ENCODE data around the gene EHD4. TPM values are rescaled to one million over a fixed set of nuclear protein-coding genes. Genes with fewer than 3 reads are reported as not detected.

The EHD4 gene
- polyA plus RNA-seq, 1 of the 3 experiments (the other 2 are of a cell fraction) = 17.5 TPM

DNA sequence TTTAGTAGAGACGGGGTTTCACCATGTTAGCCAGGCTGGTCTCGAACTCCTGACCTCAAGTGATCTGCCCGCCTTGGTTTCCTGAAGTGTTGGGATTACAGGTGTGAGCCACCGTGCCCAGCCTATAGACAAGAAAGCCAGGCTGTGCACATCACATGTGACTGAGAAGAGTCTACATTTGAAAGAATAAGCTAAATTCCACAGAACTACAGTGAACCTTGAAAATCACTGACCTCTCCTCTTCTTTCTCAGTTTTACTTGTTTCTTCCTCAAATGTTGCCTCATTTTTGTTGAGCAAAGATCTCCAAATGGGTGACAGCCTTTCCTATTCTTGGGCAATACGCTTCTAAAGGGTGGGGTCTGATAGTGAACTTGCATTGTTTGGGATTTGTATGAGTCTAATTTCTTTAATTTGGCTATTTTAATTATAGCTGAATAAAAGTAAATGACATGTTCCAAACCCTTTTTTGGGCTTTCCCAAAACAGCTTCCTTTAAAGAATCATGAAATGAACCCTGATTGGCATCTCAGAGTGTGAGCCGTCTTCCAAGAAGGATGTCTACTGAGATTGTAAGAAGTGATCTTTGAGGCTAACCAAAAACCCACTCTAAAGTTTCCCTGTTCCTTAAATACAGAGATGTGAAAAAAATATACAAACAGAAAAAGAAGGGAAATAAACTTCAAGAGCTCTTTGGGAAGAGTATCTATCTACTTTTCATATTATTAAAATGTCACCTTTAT, 56.9 kb downstream of the EHD4 start:
- 88% methylated on average over 6 of the region's 6 CpGs for WGBS (ENCODE audit: low lambda C conversion rate)
- Histone ChIP-seq H3K36me3 (replicated peaks in 1 of 2; ENCODE audit: control insufficient read depth in 1 of 2, insufficient read depth in 2 of 2, low read length in 1 of 2) (peaks cover 0 to 4% of the 10 kb centered on the region in 2 experiments), H3K9me2 (no peaks in the 10 kb centered on the region), H3K4me1 (ENCODE audit: control insufficient read depth in 1 of 2, insufficient read depth in 2 of 2, low read depth in 1 of 2, low read length in 1 of 2) (peaks cover 5 to 8% of the 10 kb centered on the region in 2 experiments; a peak in 2 of 4 replicates), H3K79me2 (ENCODE audit: insufficient read depth) (peaks cover 11% of the 10 kb centered on the region; the same call in 1 of the 2 replicates), H3K27ac (ENCODE audit: low read depth in 2 of 2, low read length in 1 of 2) (no peak overlapping the region), H4K20me1 (ENCODE audit: insufficient read depth) (0 out of 2 replicates have a peak, but pooled peaks cover 4% of the 10 kb centered on the region), H3F3A (replicated peaks; ENCODE audit: insufficient read depth) (peaks cover 6% of the 10 kb centered on the region), H3K9ac (no peak overlapping the region), H3K9me3 (no peaks in the 10 kb centered on the region), H2AFZ (ENCODE audit: low read depth) (no peak overlapping the region), H3K27me3 (ENCODE audit: insufficient read depth) (no peaks in the 10 kb centered on the region), H3K4me3 (ENCODE audit: low read depth in 2 of 2, low read length in 1 of 2) (no peak overlapping the region), H3K4me2 (no peak overlapping the region)
- ChIA-PET POLR2A (no interaction called here), CTCF (interaction anchor here (1.0 to 5.6 kb wide), 5 partner anchors 11 to 357 kb away, joined by 3 to 50 read pairs (median 3); no protein-coding TSS in a partner anchor)
- no peak for TF ChIP-seq YY1 (IDR thresholded peaks at IDR 0.05; ENCODE audit: low read depth)
- DNase-seq = no peak

DNA sequence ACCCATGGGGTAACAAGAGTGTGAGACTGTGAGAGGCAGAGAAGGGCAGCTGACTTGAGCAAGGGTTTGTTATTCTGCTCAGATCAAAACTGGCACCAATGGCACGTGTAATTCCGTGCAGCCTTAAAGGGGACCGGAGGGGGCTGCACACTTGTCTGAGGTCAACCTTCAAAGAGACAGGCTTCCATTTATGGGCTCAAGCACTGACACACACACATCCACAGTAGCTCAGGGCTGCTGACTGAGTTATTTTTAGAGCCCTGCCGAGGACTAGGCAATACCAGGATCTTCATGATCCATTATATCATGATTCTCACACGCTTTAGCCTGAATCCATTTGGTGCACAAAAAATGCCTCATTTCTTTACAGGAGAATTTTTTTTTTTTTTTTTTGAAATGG, 57.9 kb downstream of the EHD4 start:
- no peak for DNase-seq
- Histone ChIP-seq H3K79me2 (ENCODE audit: insufficient read depth) (peaks cover 11% of the 10 kb centered on the region; the same call in 1 of the 2 replicates), H4K20me1 (ENCODE audit: insufficient read depth) (0 out of 2 replicates have a peak, but pooled peaks cover 4% of the 10 kb centered on the region), H3K4me1 (ENCODE audit: control insufficient read depth in 1 of 2, insufficient read depth in 2 of 2, low read depth in 1 of 2, low read length in 1 of 2) (peaks cover 5 to 8% of the 10 kb centered on the region in 2 experiments; a peak in 2 of 4 replicates), H3K9ac (no peak overlapping the region), H3K9me2 (no peaks in the 10 kb centered on the region), H3K9me3 (no peaks in the 10 kb centered on the region), H3K27ac (ENCODE audit: low read depth in 2 of 2, low read length in 1 of 2) (no peak overlapping the region), H3K4me3 (ENCODE audit: low read depth in 2 of 2, low read length in 1 of 2) (no peak overlapping the region), H3K4me2 (no peak overlapping the region), H3K27me3 (ENCODE audit: insufficient read depth) (no peaks in the 10 kb centered on the region), H3F3A (replicated peaks; ENCODE audit: insufficient read depth) (peaks cover 6% of the 10 kb centered on the region), H3K36me3 (replicated peaks in 1 of 2; ENCODE audit: control insufficient read depth in 1 of 2, insufficient read depth in 2 of 2, low read length in 1 of 2) (peaks cover 0 to 6% of the 10 kb centered on the region in 2 experiments), H2AFZ (ENCODE audit: low read depth) (no peak overlapping the region)
- TF ChIP-seq, protein P1, sequence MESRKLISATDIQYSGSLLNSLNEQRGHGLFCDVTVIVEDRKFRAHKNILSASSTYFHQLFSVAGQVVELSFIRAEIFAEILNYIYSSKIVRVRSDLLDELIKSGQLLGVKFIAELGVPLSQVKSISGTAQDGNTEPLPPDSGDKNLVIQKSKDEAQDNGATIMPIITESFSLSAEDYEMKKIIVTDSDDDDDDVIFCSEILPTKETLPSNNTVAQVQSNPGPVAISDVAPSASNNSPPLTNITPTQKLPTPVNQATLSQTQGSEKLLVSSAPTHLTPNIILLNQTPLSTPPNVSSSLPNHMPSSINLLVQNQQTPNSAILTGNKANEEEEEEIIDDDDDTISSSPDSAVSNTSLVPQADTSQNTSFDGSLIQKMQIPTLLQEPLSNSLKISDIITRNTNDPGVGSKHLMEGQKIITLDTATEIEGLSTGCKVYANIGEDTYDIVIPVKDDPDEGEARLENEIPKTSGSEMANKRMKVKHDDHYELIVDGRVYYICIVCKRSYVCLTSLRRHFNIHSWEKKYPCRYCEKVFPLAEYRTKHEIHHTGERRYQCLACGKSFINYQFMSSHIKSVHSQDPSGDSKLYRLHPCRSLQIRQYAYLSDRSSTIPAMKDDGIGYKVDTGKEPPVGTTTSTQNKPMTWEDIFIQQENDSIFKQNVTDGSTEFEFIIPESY (IDR thresholded peaks at IDR 0.05; ENCODE audit: borderline replicate concordance, low read depth) = no peak
- TF ChIP-seq TAF1 (IDR thresholded peaks at IDR 0.05; ENCODE audit: borderline replicate concordance, low read depth, low read length) (no peak), NFIC (IDR thresholded peaks at IDR 0.05; ENCODE audit: borderline replicate concordance) (no peak), GATA2 (CRISPR knock-in tag; IDR thresholded peaks at IDR 0.05) (no peak), MEF2A (IDR thresholded peaks at IDR 0.05; ENCODE audit: borderline replicate concordance, low read depth) (no peak), NRF1 (IDR thresholded peaks at IDR 0.05; ENCODE audit: low read depth, low read length) (no peak), MXI1 (IDR thresholded peaks at IDR 0.05; ENCODE audit: low read depth, low read length) (no peak), ELF1 (IDR thresholded peaks at IDR 0.05) (no peak), RAD21 (IDR thresholded peaks at IDR 0.05; ENCODE audit: low read length) (no peak), POLR2AphosphoS5 (IDR thresholded peaks at IDR 0.05; ENCODE audit: low read depth, low read length) (no peak), TEAD4 (IDR thresholded peaks at IDR 0.05; ENCODE audit: borderline replicate concordance, insufficient read depth) (no peak)
- TF ChIP-seq, protein P2, sequence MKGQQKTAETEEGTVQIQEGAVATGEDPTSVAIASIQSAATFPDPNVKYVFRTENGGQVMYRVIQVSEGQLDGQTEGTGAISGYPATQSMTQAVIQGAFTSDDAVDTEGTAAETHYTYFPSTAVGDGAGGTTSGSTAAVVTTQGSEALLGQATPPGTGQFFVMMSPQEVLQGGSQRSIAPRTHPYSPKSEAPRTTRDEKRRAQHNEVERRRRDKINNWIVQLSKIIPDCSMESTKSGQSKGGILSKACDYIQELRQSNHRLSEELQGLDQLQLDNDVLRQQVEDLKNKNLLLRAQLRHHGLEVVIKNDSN (IDR thresholded peaks at IDR 0.05; ENCODE audit: borderline replicate concordance, low read depth) = no peak
- POLR2A ChIA-PET = no interaction called here
- 86% methylated on average over 3 of the region's 5 CpGs for WGBS (ENCODE audit: low lambda C conversion rate)
- CTCF ChIA-PET = interaction anchor here (5.6 kb wide), 1 partner anchor 10 kb away, joined by 50 read pairs; no protein-coding TSS in a partner anchor

Data from SK-N-SH (cell line).